Lower lobe of right lung (tissue), 2 donors: ENCODE data around the gene DDX20. TPM values are rescaled to one million over a fixed set of nuclear protein-coding genes. Genes with fewer than 3 reads are reported as not detected.
A peak's percentile ranks its signal among the peaks of the same experiment; 100 is the strongest.

Experiments used
- ATAC-seq, 2 donors: fragments of 200-7000 bp; cut with Tn5 transposase; one replicate each; pipeline ENCODE4 v1.9.1; 2020 to 2022; ENCODE audit warnings: mild to moderate bottlenecking in 2 of 2, moderate library complexity in 2 of 2
- DNase-seq: peaks from one replicate; pipeline ENCODE4 v3.0.0-alpha.2; 2020
- H3K27ac ChIP-seq: fragments of 200-600 bp; one replicate; pipeline ENCODE4 v1.8.0; 2022
- H3K27me3 ChIP-seq: fragments of 200-600 bp; one replicate; pipeline ENCODE4 v1.8.0; 2022; ENCODE audit warnings: low read depth
- H3K36me3 ChIP-seq: fragments of 200-600 bp; one replicate; pipeline ENCODE4 v1.8.0; 2022; ENCODE audit warnings: mild to moderate bottlenecking
- H3K4me1 ChIP-seq: fragments of 200-600 bp; one replicate; pipeline ENCODE4 v1.8.0; 2022
- H3K4me3 ChIP-seq: fragments of 200-600 bp; one replicate; pipeline ENCODE4 v1.8.0; 2022; ENCODE audit warnings: mild to moderate bottlenecking
- H3K9me3 ChIP-seq: fragments of 200-600 bp; one replicate; pipeline ENCODE4 v1.8.0; 2022
- intact Hi-C: fragments of 100-400 bp; cut with DNase I; formaldehyde crosslinking; loops from one replicate; pipeline ENCODE4 v1.11.0; 2022
- total RNA-seq: library from RNA; stranded (reverse); fragmentation: NEBNext Ultra II Directional; extraction: Animal tissue kit (Norgen Biotek cat#: 25700); gene quantifications from one replicate; pipeline ENCODE4 v1.2.1, GENCODE V29; 2021
- TF ChIP-seq, protein P1 (sequence below): fragments of 200-600 bp; IDR thresholded peaks from one replicate; pipeline ENCODE4 v1.8.0; 2022; ENCODE audit warnings: antibody characterized with exemption, mild to moderate bottlenecking
- donor health status: DM: no; HTN: yes; CAD: no; lungs with severe emphysema.

Gene DDX20
- total RNA-seq, 1 donor from 2014 or later = 11.4 TPM

DNA sequence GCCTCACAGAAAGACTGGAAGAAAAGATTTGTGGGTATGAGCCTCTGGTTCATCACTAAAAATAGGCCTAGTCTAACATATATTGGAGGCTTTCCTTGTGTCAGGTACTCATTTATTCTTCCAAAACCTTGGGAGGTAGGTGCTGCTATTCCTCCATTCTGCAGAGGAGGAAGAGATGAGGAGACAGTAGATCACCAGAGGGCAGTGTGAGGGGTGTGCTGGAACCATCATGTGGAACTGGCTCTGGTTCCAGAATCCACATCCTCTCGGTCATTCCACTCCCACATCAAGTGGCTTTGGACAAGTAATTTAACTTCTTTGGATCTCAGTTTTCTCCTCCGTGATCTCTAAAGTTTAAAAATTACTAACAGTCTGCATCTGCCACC lies 9.1 kb upstream of the DDX20 start:
- Histone ChIP-seq H3K9me3 (no peaks in the 10 kb centered on the region), H3K27me3 (no peaks in the 10 kb centered on the region), H3K36me3 (no peaks in the 10 kb centered on the region), H3K27ac (no peak overlapping the region), H3K4me3 (no peak overlapping the region), H3K4me1 (no peaks in the 10 kb centered on the region)
- intact Hi-C loops = no loop called here
- TF ChIP-seq, protein P1, sequence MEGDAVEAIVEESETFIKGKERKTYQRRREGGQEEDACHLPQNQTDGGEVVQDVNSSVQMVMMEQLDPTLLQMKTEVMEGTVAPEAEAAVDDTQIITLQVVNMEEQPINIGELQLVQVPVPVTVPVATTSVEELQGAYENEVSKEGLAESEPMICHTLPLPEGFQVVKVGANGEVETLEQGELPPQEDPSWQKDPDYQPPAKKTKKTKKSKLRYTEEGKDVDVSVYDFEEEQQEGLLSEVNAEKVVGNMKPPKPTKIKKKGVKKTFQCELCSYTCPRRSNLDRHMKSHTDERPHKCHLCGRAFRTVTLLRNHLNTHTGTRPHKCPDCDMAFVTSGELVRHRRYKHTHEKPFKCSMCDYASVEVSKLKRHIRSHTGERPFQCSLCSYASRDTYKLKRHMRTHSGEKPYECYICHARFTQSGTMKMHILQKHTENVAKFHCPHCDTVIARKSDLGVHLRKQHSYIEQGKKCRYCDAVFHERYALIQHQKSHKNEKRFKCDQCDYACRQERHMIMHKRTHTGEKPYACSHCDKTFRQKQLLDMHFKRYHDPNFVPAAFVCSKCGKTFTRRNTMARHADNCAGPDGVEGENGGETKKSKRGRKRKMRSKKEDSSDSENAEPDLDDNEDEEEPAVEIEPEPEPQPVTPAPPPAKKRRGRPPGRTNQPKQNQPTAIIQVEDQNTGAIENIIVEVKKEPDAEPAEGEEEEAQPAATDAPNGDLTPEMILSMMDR = no peak
- no peak for DNase-seq
- ATAC-seq = no peak

DNA sequence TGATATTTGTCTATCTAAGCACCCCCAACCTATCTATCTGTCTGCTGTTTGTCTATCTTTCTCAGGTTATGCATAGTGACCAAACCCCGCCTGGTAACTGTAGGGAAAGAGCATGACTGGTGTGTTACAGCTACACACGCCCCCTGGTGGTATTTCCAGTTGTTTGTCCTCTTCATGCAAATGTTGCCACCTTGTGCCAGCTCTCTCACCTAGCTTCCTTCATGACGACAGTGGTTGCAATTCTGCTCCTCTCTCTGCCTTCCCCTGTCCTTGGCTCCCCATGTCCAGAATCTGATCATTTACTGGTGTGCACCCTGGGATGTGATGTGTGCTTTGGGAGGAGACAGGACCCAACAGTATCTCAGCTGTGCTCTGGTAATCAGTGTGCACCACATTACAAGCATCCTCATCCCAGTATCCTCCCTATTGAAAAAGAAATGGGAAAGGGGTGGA lies 8.4 kb upstream of the DDX20 start:
- Histone ChIP-seq H3K36me3 (no peaks in the 10 kb centered on the region), H3K4me1 (no peaks in the 10 kb centered on the region), H3K27ac (no peak overlapping the region), H3K27me3 (no peaks in the 10 kb centered on the region), H3K4me3 (no peak overlapping the region), H3K9me3 (no peaks in the 10 kb centered on the region)
- intact Hi-C loops = no loop called here
- DNase-seq = no peak
- peak; percentile 87 to 88 for ATAC-seq
- TF ChIP-seq, protein P1 = peak; percentile 69

DNA sequence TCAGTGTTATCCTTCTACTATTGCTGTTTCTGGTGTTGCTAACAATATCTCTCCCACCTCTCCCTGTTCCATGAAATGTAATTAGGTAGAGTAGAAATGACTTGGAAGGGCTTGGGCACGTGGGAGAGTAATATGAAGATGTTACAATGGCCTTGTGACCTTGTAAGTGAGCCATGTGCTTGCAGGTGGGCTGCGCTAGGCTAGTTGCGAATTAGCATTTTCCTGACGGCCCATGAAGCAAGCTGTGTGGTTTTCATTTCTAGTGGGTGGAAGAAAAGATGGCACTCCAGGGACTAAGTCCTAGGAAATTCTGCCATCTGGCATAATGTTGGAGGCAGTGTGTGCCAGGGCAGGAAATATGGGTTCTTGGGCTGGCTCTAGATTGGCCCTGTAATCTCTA lies 7.8 kb upstream of the DDX20 start:
- intact Hi-C loops = no loop called here
- Histone ChIP-seq H3K9me3 (no peaks in the 10 kb centered on the region), H3K4me1 (no peaks in the 10 kb centered on the region), H3K36me3 (no peaks in the 10 kb centered on the region), H3K27me3 (no peaks in the 10 kb centered on the region), H3K4me3 (no peak overlapping the region), H3K27ac (no peak overlapping the region)
- no peak for ATAC-seq
- DNase-seq = no peak
- TF ChIP-seq, protein P1 = no peak

DNA sequence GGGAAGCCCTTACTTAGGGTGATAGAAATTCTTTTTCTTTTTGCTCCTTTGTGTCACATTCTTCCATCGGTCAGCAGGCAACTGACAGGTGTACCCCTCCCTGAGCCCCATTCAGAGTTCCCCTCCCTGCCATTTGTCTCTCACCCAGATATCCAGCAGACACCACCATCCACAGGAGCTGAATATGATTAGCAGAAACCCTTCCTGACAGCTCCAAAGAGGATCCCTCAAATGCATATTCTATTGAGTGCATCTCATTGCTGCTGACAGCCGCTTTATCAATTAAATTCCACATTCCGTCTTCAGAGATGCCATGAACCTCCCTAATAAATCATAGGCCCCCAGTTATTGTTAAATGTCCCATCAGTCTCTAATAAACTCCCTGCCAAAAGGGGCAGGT lies 6.1 kb upstream of the DDX20 start:
- DNase-seq = no peak
- no peak for ATAC-seq
- TF ChIP-seq, protein P1 = no peak

DNA sequence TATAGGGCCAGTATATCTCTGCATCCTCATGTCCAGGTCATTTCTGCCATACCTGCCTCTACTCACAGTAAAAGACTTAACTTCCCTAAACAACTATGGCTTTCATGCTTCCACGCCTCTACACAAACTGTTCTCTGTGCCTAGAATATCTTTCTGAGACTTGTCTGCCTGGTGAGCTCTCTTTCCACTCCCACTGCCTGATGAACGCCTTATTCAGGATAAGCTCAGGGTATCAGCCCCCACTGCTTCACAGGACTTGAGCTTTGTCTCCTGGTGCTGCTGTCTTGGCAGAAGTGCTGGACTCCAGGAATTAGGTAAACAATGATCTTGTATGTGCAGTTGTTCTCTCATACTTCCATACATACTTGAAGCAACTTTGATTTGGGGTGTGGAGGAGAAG lies 4.8 kb upstream of the DDX20 start:
- H3K27ac ChIP-seq = no peak overlapping the region
- no peaks in the 10 kb centered on the region for H3K36me3 ChIP-seq
- no peaks in the 10 kb centered on the region for H3K27me3 ChIP-seq
- DNase-seq = no peak
- H3K9me3 ChIP-seq = no peaks in the 10 kb centered on the region
- intact Hi-C loops = no loop called here
- no peak for ATAC-seq
- no peaks in the 10 kb centered on the region for H3K4me1 ChIP-seq
- TF ChIP-seq, protein P1 = no peak
- H3K4me3 ChIP-seq = no peak overlapping the region

More for the DNA sequence above, 6.1 kb upstream of the DDX20 start:
- H3K4me3 ChIP-seq = no peak overlapping the region
- H3K36me3 ChIP-seq = no peaks in the 10 kb centered on the region
- H3K4me1 ChIP-seq = no peaks in the 10 kb centered on the region
- intact Hi-C loops = no loop called here
- no peak overlapping the region for H3K27ac ChIP-seq
- no peaks in the 10 kb centered on the region for H3K9me3 ChIP-seq
- no peaks in the 10 kb centered on the region for H3K27me3 ChIP-seq
